HG03575 (cell line): ENCODE measurements around the gene DBN1.
"Not testable (repeated sequence)": the region's sequence is repeated elsewhere in the genome, so short reads cannot be mapped to it uniquely, and the experiment has no call there.

Experiments
- ATAC-seq: cut with Tn5 transposase; IDR thresholded peaks from one replicate; pipeline ENCODE4 v1.9.1; 2021; ENCODE audit not compliant: unreplicated experiment, insufficient number of reproducible peaks, low FRiP score; ENCODE audit errors: extremely low read depth

The DBN1 gene

DNA sequence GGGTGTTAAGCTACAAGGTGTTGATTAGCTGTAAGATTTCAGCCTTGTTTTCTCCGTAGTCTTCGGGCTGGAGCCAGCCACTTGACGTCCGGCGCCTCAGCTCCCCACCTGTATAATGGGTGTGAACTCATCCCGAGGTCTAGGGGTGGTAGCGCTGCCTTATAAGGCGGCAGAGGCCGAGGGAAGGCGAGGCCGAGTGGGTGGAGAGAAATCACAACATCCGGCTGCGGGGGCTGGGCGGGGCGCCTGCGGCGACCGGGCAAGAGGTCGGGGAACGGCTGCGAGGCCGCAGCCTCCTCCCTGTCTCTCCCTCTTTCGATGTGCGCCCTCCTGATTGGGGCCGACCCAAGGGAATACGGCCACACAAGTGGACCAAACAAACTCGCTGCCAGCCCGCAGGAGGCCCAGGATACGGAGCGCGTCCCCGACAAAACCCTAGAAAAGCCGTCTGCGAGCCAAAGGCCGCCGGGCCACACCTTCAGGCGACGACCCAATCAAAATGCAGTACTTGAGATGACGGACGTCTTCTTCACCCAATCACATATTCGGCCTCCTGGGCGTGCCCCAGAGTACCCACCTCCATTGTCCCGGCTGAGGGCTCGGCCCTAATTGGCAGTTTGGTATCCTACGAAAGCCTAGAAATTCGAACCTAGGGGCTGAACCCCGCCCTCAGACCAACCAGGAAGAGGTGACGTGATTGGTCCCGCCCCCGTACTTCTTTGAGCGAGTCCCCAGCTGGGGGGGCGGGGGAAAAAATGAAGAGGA is 47.5 kb downstream of the DBN1 start:
- ATAC-seq = peak; percentile 63

DNA sequence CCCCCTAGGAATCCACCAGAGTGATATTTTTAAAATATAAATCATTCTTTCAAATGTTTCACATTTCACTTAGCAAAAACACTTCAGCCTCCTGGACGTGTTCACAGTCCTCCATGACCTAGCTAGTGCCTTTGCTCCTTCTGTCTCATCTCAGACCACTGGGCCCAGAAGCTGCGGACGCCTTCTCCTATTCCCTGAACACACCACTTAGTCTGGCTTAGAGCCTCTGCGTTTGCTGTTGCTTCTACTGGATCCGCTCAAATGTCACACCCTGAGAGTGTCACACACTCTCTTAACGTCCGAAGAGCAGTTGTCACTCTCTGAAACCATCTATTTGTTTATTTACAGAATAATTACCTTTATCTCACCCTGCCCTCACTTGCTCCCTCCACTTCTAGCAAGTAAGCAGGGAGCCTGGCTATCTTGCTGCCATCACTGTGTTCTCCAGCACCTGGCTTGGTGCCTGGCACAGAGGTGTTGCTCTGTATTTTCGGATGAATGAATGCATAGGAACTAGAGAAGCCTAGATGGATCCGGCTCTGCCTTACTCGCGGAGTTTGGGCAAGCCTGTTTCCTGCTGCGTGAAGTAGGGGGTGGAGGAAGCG is 48.1 kb downstream of the DBN1 start:
- ATAC-seq = no peak

DNA sequence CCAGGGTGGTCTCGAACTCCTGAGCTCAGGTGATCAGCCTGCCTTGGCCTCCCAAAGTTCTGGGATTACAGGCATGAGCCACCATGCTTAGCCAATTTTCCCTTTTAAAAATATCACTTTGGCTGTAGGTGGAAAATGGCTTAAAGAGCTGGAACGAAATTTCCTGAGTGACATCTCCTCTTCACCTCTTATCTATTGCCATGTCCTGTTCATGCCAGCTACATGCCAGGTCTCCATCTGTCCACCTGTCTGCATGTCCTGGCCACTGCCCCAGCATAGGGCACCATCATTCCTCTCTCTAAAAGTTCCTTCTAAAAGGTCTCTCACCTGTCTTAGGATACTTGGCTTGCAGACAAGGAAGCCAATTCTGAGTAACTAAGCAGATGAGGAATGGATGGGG is 49.8 kb downstream of the DBN1 start:
- ATAC-seq = no peak

DNA sequence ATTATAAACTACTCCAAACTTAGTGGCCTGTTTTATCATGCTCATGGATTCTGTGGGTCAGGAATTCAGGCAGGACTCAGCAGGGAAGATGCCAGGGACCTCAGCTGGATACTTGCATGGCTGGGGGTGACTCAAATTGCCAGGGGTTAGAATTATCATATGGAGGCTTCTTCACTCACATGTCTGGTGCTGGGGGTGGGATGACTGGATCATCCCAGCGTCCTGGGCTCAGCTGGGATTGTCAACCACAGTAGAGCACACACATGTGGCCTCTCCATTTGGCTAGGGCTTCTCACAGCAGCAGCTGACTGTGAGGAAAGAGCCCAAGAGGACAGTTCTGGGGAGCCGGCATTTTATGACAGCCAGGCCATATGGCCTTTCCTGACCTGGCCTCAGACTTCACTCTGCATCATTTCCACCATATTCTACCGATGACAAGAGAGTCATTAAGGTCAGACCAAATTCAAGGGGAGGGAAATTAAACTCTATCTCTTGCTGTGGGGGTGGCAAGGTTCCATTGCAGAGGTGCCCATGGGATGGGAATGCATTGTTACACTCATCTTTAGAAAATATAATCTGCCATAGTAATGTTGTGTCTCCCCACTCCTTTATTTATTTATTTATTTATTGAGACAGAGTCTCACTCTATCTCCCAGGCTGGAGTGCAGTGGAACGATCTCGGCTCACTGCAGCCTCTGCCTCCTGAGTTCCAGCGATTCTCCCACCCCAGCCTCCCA is 52.2 kb downstream of the DBN1 start:
- ATAC-seq = no peak

DNA sequence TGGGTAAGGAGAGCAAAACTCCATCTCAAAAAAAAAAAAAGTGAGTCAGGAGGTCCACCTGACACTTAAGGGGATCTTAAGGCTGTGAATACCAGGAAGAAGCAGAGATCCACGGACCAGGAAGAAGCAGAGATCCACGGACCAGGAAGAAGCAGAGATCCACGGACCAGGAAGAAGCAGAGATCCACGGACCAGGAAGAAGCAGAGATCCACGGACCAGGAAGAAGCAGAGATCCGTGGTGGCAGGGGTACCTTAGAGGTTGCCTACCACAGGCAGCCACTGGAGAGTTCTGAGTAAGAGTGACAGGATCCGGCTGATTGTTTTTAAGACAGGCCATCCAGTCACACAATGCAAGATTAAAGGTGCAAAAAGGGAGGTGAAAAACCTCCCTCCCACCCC is 53.0 kb downstream of the DBN1 start:
- not testable (repeated sequence) for ATAC-seq

DNA sequence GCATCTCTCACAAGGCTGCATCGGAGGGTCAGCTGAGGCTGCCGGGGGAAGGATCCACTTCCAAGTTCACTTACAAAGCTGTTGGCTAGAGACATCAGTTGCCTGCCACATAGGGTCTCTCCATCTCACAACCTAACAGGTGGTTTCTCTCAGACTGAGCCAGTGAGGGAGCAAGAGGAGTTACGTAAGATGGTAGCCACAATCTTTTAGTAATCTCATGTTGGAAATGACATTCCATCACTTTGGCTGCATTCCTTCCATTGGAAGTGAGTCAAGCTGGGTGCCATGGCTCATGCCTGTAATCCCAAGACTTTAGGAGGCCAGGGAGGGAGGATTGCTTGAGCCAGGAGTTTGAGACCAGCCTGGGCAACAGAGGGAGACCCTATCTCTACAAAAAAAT is 54.4 kb downstream of the DBN1 start:
- no peak for ATAC-seq

DNA sequence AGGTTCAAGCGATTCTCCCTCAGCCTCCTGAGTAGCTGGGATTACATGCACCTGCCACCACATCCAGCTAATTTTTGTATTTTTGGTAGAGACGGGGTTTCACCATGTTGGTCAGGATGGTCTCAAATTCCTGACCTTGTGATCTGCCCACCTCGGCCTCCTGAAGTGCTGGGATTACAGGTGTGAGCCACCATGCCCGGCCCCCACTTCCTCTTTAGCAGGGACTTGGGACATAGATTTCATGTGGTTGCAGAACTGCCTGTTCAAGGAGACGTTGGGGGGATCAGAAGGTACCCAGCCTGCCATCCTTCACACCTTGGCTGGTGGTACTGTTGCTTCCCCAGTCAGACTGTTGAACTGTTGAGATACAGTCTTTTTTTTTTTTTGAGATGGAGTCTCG is 56.4 kb downstream of the DBN1 start:
- not testable (repeated sequence) for ATAC-seq

DNA sequence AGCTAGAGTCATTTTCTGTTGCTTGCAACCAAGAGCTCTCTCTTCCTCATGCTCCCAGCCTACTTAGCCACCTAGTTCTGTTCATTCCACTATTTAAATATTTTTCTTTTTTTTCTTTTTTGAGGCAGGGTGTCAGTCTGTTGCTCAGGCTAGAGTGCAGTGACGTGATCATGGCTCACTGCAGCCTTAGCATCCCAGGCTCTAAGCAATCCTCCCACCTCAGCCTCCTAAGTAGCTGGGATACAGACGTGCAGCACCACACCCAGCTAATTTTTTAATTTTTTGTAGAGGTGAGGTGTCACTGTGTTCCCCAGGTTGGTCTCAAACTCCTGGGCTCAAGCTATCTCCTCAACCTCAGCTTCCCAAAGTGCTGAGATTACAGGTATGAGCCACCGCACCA is 59.0 kb downstream of the DBN1 start:
- no peak for ATAC-seq

DNA sequence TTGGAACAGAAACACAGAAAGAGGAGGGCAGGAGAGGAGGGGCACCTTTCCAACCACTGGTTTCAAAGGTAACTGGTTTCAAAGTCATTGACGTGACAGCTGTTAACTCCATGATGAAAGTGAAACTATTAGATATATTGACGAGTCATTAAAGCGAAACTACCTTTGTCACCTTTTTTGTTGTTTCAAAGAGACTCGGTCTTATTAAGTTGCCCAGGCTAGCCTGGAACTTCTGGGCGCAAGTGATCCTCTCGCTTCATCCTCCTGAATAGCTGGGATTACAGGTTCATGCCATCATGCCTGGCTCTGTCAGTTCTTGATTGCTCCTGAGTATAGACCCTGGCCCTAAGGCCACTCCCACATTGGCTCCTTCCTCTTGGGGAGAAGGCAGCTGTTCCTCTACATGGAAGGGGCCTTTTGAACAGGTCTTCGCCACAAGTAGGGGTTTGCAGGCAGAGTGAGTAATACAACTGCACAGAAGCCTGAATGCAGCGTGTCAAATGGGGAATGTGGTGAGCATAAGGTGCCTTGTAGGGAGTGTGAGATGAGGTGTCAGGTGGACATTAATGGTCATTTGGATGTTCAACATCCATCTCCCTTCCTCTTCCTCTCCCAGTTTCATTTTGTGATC is 60.7 kb downstream of the DBN1 start:
- ATAC-seq = no peak

DNA sequence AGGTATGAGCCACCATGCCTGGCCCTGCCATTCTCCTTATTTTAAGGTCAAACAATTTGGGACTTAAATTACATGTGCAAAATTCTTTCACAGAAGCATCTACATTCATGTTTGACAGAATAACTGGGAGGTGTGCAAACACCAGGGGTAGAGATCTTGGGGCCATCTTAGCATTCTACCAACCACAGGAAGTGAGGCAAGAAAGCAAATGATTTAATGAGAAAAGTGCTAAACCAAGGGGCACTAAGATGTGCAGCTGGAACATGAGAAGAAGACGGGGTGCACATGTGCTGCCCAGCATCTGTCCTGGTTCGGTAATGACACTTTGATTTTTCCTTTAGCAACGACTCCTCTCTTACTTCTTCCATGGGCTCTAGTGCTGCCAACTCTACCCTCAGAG is 62.9 kb downstream of the DBN1 start:
- ATAC-seq = no peak

DNA sequence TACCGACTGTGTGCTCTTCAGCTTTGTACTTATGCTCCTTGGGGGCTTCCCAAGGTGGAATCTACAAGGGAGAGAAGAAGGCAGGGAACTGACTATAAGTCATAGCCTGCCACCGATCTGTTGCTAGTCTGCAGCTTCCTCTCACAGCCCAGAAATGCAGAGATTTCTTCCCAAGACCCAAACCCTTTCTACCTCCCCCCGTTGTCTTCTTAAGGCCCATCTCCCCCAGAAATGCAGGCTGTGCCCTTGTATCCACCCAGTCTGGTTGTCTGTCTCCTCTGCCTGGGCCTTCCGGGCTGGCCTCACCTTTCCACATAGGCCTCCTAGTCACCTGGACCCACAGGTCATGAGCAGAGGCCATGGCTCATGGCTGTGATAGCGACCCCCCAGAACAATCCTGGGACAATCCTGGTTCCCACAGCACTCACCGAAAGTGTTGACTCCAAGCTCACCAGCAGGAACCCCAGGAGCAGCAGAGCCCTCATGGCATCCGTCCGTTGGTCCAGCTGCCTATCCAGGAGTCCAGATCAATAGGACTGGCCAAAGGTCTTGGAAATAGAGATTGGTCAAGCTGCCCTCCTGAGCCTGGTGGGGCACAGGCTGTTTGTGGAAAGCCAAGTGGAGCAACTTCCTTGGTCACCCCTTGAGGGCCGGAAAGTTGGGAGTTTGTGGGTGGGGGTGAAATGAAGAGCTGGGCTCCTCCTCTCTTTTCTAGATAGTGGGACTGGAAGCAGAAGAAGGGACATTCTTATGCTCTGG is 64.2 kb downstream of the DBN1 start, which contains the start of gene F12:
F12 (minus strand) TSS at position 522 of the 759 bp plus-strand sequence; CDS start at position 485, 37 bp downstream.
- ATAC-seq = no peak
